WI38 (cell line): ENCODE data around the gene KRT6C.

Experiments used
- H3K4me3 ChIP-seq: 2 replicates; pipeline ENCODE4 v1.5.1; 2011; ENCODE audit warnings: low read depth, mild to moderate bottlenecking, control low read depth, low read length
- CTCF ChIP-seq: IDR thresholded peaks from 2 replicates; pipeline ENCODE4 v1.5.1; 2012; ENCODE audit warnings: low read depth, mild to moderate bottlenecking, control low read depth, low read length

The KRT6C gene

DNA sequence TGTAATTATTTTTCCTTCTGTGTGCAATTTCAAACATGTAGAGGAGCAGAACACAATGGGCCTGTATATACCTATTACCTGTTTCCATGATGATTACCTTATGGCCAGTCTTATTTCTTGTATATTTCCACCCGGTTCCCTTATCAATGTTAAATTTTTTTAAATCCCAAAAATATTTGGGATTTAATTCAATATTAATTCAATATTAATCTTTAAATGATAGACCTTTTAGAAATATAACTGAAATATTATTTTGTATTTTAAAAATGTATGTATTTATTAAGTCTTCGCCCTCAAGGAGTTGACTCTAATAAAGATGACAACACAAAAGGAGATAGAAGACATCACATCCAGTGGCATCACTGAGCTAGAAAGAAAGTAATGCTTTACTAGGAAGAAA is 607 bp upstream of the KRT6C start:
- TF ChIP-seq CTCF, result no peak

DNA sequence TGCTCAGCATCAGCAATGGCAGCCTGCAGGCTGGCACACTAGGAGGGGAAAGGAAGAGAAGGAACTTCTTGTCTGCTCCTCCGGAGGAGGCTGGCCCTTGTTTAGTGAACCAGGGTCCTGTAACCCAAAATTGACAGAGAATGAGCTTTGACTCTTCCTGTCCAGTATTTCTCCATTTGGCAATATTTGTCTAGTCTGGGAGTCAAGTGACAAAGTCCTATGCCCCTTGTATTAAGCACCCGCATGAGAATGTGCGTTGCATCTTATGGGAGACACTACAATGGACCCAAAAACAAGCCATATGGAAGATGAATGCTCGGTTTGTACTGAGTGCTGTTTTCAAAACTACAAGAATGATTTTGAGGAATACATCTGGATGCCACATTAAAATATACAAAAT is 3.8 kb downstream of the KRT6C start:
- TF ChIP-seq CTCF, result no peak
- no peak overlapping the region for H3K4me3 ChIP-seq

More for the DNA sequence above, 607 bp upstream of the KRT6C start:
- no peak overlapping the region for H3K4me3 ChIP-seq

DNA sequence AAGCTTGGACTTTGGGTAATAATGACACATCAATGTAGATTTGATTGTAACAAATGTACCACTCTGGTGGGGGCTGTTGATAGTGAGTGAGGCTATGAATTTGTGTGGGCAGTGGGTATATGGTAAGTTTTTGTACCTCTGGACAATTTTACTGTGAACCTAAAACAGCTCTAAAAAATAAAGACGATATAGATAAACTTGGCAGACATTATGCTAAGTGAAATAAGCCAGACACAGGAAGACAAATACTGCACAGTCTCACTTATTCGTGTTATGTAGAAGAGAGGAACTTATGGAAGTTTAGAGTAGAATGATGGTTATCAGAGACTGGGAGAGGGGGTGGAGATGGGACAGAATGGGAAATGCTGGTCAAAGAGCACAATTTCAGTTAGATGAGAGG is 8.7 kb downstream of the KRT6C start:
- no peak overlapping the region for H3K4me3 ChIP-seq
- TF ChIP-seq CTCF, result no peak

DNA sequence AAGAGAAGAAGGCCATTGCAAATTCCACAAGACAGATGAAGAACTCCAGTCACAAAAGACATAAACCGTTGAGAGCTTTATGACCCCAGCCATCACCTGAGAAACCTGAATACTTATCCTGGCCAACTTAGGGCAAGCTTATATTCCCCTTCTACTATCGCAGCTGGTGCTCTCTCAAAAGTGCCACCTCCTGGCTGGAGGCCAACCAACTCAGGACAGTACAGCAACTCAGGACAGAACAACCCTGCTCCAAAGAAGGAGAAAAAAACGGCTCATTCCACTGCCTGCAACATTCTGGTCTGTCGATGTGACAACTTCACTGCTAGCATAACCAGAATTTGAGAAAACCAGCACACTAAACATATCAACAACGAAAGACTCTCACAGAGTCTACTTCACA is 11.9 kb downstream of the KRT6C start:
- H3K4me3 ChIP-seq, result no peak overlapping the region
- no peak for TF ChIP-seq CTCF

GRCh38 chr12:52458861-52459260 is 14.7 kb downstream of the KRT6C start:
- H3K4me3 ChIP-seq, result no peak overlapping the region
- no peak for TF ChIP-seq CTCF

GRCh38 chr12:52455821-52456220 is 17.8 kb downstream of the KRT6C start:
- no peak for TF ChIP-seq CTCF
- H3K4me3 ChIP-seq, result no peak overlapping the region

DNA sequence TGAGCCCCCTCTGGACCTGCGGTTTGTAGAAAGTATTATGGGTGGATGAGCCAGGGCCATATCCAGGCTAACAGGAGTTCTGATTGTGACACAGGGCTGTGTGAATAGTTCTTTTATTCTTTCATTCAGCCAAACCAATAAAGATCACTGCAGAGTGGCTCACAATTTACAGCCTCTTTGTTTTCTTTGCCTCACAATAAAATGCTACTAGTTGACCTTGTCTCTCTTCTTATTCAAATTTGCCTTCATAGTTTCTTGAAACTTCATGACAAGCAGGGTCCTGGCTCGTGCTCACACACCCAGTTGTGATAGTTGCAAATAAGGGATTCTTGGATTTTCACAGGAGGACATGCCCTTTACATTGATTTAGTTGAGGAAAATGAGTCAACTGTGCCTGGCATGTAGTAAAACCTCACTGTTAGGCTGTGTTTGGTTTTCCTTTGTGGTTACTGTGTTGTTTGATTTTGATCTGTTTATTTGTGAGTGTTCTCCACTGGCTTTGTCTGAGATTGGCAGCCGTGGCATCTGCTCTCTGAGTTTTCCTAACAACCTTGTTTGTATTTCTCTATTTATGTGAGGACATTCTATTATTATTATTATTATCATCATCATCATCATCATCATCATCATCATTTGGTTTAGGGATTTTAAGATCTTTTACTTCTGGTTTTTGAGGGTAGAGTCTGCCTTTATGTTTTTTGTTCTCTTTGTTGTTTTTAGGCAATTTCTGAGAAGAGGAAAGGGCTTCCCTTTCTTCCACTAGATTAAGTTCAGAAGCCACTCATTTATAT is 19.0 kb downstream of the KRT6C start:
- H3K4me3 ChIP-seq, result no peak overlapping the region
- no peak for TF ChIP-seq CTCF
